GM12875 (cell line): Measurements from ENCODE around the gene UBE2G2.

Source experiments
- H3K4me3 ChIP-seq: one replicate; pipeline ENCODE4 v1.5.1; 2011; ENCODE audit warnings: low read depth, low read length, control low read depth
- TF ChIP-seq, protein P1 (sequence below): IDR thresholded peaks from 2 replicates; pipeline ENCODE4 v1.5.1; 2011; ENCODE audit warnings: low read depth, mild to moderate bottlenecking, control low read depth, inconsistent platforms, low read length, moderate library complexity, borderline replicate concordance; ENCODE audit not compliant: insufficient read depth

UBE2G2 gene

DNA sequence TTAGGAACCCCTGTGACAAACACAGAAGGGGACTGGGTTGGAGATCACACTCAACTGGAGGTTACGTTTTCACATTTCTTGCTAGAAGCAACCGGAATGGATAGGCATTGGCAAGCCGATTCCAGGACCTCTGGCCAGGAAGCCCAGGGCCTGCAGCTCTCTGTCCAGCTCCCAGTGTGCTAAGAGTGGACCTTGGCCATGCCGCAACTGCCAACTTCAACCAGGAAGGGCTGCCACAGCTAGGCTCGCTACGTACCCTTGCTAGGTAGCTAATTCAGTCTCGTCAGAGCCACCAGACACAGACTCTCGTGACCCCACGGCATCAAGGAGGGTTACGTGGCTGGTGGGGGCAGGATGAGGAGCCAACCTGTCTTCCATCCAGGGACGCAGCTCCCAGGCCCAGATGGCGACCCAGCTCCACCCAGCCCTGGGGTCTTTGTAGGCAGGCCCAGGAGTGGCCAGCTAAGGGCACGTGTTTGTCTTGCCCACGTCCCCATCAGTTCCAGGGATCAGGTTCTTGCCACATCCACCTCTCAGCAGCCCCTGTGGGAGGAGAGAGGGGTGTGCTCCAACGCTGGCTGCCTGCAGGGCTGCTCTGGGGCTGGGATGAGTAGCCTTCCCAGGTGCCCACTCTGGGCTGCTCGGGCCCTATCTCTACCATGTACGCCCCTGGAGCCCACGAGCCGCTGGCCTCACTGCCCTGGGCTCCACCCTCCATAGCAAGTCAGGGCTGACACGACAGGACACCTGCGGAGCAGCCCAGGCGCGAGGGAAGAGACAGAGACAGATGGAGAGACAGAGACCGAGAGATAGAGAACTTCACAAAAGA is 39.2 kb downstream of the UBE2G2 start:
- no peak overlapping the region for H3K4me3 ChIP-seq
- TF ChIP-seq, protein P1, sequence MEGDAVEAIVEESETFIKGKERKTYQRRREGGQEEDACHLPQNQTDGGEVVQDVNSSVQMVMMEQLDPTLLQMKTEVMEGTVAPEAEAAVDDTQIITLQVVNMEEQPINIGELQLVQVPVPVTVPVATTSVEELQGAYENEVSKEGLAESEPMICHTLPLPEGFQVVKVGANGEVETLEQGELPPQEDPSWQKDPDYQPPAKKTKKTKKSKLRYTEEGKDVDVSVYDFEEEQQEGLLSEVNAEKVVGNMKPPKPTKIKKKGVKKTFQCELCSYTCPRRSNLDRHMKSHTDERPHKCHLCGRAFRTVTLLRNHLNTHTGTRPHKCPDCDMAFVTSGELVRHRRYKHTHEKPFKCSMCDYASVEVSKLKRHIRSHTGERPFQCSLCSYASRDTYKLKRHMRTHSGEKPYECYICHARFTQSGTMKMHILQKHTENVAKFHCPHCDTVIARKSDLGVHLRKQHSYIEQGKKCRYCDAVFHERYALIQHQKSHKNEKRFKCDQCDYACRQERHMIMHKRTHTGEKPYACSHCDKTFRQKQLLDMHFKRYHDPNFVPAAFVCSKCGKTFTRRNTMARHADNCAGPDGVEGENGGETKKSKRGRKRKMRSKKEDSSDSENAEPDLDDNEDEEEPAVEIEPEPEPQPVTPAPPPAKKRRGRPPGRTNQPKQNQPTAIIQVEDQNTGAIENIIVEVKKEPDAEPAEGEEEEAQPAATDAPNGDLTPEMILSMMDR, result no peak

GRCh38 chr21:44761747-44762208 is 39.8 kb downstream of the UBE2G2 start:
- TF ChIP-seq, protein P1, result no peak
- H3K4me3 ChIP-seq, result no peak overlapping the region

- TF ChIP-seq, protein P1, result peak; percentile 60
- no peak overlapping the region for H3K4me3 ChIP-seq
Observed at GRCh38 chr21:44761011-44761729, 40.5 kb downstream of the UBE2G2 start.

DNA sequence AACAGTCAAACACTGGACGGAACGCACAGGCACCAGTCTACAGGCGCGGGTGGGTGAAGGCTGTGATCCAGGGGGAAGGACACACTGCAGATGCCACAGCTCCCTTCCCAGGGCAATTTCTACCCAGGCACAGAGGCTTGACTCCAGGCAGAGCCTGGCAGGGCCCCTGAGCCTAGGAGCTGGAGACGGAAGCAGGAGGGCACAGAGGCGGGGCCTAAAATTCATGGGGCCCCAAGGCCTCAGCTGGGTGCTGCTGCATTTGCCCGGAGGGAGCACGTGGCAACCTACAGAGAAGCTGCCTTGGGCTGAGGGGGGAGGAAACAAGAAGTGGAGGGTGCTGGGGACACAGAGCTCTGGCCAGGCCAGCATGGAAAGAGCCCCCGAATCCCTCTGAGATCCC is 41.2 kb downstream of the UBE2G2 start:
- no peak overlapping the region for H3K4me3 ChIP-seq
- TF ChIP-seq, protein P1, result no peak

DNA sequence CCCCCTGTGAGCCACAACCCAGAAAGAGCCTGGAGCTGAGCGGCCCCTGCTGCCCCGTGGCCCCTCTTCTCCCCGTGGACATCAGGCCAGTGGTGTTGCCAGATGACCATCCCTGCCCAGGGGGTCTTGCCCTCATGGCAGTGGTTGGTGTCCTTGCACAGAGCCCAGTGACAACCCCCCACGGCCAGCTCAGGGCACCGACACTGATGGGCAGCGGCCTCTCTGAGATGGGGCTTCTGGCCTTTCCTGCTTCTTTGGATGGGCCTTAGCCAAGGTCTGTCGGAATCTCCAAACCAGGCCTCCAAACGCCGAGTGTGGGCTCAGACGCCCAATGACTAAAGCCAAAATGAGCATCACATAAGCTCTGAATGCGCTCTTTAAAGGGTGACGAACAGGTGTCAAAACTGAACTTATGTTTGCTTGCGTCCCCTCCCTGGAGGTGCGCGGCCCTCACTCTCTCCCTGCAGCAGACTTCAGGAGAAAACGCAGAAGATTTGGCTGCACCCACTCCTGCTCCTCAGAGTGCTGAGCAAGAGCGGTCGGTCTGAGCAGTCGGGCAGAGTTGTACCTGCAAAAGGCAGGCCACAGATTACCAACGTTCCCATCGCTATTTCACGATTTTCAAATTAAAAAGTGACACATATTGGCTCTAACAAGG is 41.9 kb downstream of the UBE2G2 start:
- H3K4me3 ChIP-seq, result no peak overlapping the region
- TF ChIP-seq, protein P1, result no peak

DNA sequence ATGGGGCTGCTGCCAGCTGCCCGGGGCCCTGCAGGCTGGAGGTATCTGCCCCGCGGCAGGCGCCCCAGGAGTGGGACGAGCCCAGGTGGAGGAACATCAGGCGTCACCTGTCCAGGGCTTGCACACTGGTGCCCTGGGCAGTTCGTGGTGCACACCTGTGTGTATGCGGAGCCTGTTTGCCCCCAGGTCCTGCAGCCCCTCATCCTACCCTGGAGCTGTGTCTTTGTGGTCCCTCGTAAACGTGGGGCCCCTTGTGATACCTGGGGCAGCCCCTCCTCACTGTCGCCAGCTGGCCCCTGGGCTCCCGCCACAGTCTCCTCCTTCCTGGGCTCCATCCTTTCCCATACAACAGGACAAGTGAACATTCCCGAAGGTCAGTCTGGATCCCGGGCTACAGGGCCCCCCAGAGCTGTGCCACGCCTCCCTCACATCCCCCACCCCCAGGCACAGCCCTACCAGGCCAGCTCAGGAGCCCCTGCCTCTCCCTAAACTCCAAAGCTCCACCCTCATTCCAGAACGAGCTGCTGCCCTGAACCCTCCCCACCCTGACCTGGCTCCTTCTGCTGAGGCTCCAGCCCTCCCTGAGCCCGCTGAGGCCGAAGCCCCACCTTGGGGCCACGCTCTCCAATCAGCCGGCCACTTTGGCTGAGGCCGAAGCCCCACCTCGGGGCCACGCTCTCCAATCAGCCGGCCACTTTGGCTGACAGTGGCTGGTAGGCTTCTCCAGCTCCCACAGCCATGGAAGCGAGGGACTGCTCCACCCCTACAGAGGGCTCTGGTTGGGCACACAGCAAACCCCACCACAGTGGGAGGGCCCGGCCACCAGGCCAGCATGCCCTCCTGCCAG is 42.6 kb downstream of the UBE2G2 start:
- no peak overlapping the region for H3K4me3 ChIP-seq
- TF ChIP-seq, protein P1, result no peak
